HEK293T (cell line): ENCODE data around the gene TEAD1.

Source experiments
- CTCF ChIA-PET: fragments of 350-600 bp; formaldehyde crosslinking; extraction: SDS; loops from one replicate; lab custom pipeline; 2021; ENCODE audit warnings: antibody characterized with exemption, inconsistent platforms; lab: Yijun Ruan, JAX
- POLR2A ChIA-PET: fragments of 350-600 bp; formaldehyde crosslinking; extraction: SDS; loops from one replicate; lab custom pipeline; 2020; ENCODE audit warnings: antibody characterized with exemption, inconsistent platforms; lab: Yijun Ruan, JAX
- DNase-seq: peaks from one replicate; pipeline ENCODE4 v3.0.0; 2012; ENCODE audit warnings: mixed read lengths; ENCODE audit errors: extremely low spot score
- ARNT ChIP-seq: fragments of 450-650 bp; IDR thresholded peaks from 2 replicates; pipeline ENCODE4 v1.6.1; 2017; ENCODE audit warnings: mild to moderate bottlenecking
- BHLHE40 ChIP-seq: fragments of 450-650 bp; IDR thresholded peaks from 2 replicates; pipeline ENCODE4 v1.6.1; 2016; ENCODE audit warnings: mild to moderate bottlenecking, moderate library complexity, borderline replicate concordance
- CTBP1 ChIP-seq: fragments of 450-650 bp; IDR thresholded peaks from 2 replicates; pipeline ENCODE4 v1.6.1; 2016; ENCODE audit warnings: borderline replicate concordance
- ELF4 ChIP-seq: fragments of 450-650 bp; IDR thresholded peaks from 2 replicates; pipeline ENCODE4 v1.6.1; 2017; ENCODE audit warnings: antibody characterized with exemption
- FOXA1 ChIP-seq: fragments of 450-650 bp; IDR thresholded peaks from 2 replicates; pipeline ENCODE4 v1.6.1; 2016; ENCODE audit warnings: mild to moderate bottlenecking
- FOXK2 ChIP-seq: fragments of 450-650 bp; IDR thresholded peaks from 2 replicates; pipeline ENCODE4 v1.6.1; 2016; ENCODE audit warnings: mild to moderate bottlenecking
- FOXM1 ChIP-seq: fragments of 450-650 bp; IDR thresholded peaks from 2 replicates; pipeline ENCODE4 v1.6.1; 2017; ENCODE audit warnings: mild to moderate bottlenecking, borderline replicate concordance
- HDGF ChIP-seq: fragments of 450-650 bp; IDR thresholded peaks from 2 replicates; pipeline ENCODE4 v1.6.1; 2017; ENCODE audit warnings: antibody characterized with exemption, borderline replicate concordance
- L3MBTL2 ChIP-seq: fragments of 450-650 bp; conservative IDR thresholded peaks from 2 replicates; pipeline ENCODE4 v1.6.1; 2016; ENCODE audit warnings: mild to moderate bottlenecking
- LEF1 ChIP-seq: fragments of 450-650 bp; IDR thresholded peaks from 2 replicates; pipeline ENCODE4 v1.6.1; 2017; ENCODE audit warnings: mild to moderate bottlenecking, borderline replicate concordance
- NFRKB ChIP-seq: fragments of 450-650 bp; IDR thresholded peaks from 2 replicates; pipeline ENCODE4 v1.6.1; 2016; ENCODE audit warnings: mild to moderate bottlenecking, moderate library complexity
- SP1 ChIP-seq: fragments of 450-650 bp; IDR thresholded peaks from 2 replicates; pipeline ENCODE4 v1.6.1; 2017
- SUZ12 ChIP-seq: fragments of 450-650 bp; IDR thresholded peaks from 2 replicates; pipeline ENCODE4 v1.6.1; 2016; ENCODE audit warnings: mild to moderate bottlenecking
- TARDBP ChIP-seq: fragments of 450-650 bp; IDR thresholded peaks from 2 replicates; pipeline ENCODE4 v1.6.1; 2016
- ZNF384 ChIP-seq: fragments of 450-650 bp; IDR thresholded peaks from 2 replicates; pipeline ENCODE4 v1.6.1; 2016
- TF ChIP-seq, protein P1 (sequence below): fragments of 450-650 bp; IDR thresholded peaks from 2 replicates; pipeline ENCODE4 v1.6.1; 2016

The TEAD1 gene

DNA sequence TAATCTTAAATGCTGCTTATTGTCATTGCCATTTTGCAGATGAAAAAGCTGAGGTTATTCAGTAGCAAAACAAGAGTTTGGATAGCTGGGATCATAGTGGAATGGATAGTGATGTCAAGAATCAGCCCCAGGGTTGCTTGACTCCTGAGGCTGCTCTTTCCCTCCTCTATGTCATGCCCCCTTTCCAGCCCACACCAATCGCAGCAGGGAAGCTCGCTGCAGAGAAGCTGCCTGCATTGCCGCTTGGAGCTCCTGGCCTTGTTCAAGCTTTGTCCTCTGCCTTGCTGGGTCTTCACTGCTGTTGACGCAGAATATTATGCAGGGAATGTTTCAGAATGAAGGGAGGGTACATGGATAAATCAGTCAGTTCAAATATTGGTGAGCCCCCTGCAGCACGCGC, 206.1 kb downstream of the TEAD1 start:
- ChIA-PET POLR2A (no interaction called here), CTCF (interaction anchor here (0.7 kb wide), 1 partner anchor 835 kb away, joined by 4 read pairs; no protein-coding TSS in a partner anchor)
- no peak for DNase-seq
- no peak for TF ChIP-seq FOXM1
- no peak for TF ChIP-seq SP1
- no peak for TF ChIP-seq SUZ12

DNA sequence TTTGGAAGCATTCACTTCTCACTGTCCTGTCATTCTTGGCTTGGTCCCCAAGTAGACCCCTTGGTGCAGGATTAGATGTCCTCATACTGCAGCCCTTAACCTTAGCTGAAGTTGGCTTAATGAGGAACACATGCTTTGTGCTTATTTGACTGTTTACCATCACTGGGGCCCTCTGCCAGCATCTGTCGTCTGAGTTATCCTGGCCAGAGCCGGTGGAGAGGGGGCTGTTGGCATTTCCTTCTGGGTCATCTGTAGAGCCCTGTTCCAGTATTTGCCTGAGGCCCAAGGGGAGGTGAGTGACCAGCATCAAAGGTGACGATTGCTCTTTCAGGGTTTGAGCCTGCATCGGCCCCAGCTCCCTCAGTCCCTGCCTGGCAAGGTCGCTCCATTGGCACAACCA, 208.4 kb downstream of the TEAD1 start:
- DNase-seq, result no peak
- TF ChIP-seq CTBP1, result no peak
- TF ChIP-seq ARNT, result no peak
- CTCF ChIA-PET, result no interaction called here
- POLR2A ChIA-PET, result no interaction called here

- POLR2A ChIA-PET, result no interaction called here
- no peak for DNase-seq
- CTCF ChIA-PET, result interaction anchor here (1.2 kb wide), 1 partner anchor 285 kb away, joined by 3 read pairs; no protein-coding TSS in a partner anchor
- TF ChIP-seq SP1 (no peak), HDGF (no peak), L3MBTL2 (no peak), FOXM1 (no peak), ELF4 (no peak), TARDBP (no peak), FOXK2 (no peak), BHLHE40 (no peak), ARNT (no peak), LEF1 (no peak), NFRKB (no peak), FOXA1 (no peak), SUZ12 (no peak), ZNF384 (no peak), CTBP1 (no peak)
- TF ChIP-seq, protein P1, sequence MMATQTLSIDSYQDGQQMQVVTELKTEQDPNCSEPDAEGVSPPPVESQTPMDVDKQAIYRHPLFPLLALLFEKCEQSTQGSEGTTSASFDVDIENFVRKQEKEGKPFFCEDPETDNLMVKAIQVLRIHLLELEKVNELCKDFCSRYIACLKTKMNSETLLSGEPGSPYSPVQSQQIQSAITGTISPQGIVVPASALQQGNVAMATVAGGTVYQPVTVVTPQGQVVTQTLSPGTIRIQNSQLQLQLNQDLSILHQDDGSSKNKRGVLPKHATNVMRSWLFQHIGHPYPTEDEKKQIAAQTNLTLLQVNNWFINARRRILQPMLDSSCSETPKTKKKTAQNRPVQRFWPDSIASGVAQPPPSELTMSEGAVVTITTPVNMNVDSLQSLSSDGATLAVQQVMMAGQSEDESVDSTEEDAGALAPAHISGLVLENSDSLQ, result no peak
These were observed 210.6 kb downstream of the TEAD1 start for GRCh38 chr11:12884751-12885318.

GRCh38 chr11:12885717-12886239, 211.6 kb downstream of the TEAD1 start:
- CTCF ChIA-PET, result interaction anchor here (0.6 to 1.2 kb wide), 2 partner anchors 192 to 286 kb away, joined by 3 to 5 read pairs; no protein-coding TSS in a partner anchor
- no peak for DNase-seq
- POLR2A ChIA-PET, result no interaction called here
- TF ChIP-seq LEF1 (no peak), FOXK2 (no peak), BHLHE40 (no peak), FOXA1 (no peak), SP1 (no peak), ARNT (no peak), SUZ12 (no peak), NFRKB (no peak), L3MBTL2 (no peak)
- TF ChIP-seq, protein P1, result no peak

DNA sequence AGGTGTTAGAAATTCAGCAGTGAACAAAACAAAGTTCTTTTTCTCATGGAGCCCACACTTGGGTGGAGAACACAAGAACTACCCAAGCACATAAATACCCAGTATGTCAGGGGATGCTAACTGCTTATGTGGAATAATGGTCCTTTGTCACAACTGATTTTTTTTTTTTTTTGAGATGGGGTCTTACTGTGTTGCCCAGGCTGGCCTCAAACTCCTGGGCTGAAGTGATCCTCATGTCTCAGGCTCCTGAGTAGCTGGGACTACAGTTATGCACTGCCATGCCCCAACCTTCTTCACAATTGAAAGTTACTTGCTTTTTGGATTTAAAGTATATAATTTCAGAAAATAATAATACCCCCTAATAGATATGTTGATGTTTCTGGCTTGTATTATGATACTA, 212.3 kb downstream of the TEAD1 start:
- POLR2A ChIA-PET, result no interaction called here
- TF ChIP-seq ARNT (no peak), FOXK2 (no peak), ZNF384 (no peak), BHLHE40 (no peak), ELF4 (no peak), CTBP1 (no peak), NFRKB (no peak), LEF1 (no peak), FOXA1 (no peak), HDGF (no peak), FOXM1 (no peak), L3MBTL2 (no peak), SUZ12 (no peak), TARDBP (no peak), SP1 (no peak)
- TF ChIP-seq, protein P1, result no peak
- CTCF ChIA-PET, result interaction anchor here (0.7 kb wide), 1 partner anchor 164 kb away, joined by 7 read pairs; no protein-coding TSS in a partner anchor
- no peak for DNase-seq

DNA sequence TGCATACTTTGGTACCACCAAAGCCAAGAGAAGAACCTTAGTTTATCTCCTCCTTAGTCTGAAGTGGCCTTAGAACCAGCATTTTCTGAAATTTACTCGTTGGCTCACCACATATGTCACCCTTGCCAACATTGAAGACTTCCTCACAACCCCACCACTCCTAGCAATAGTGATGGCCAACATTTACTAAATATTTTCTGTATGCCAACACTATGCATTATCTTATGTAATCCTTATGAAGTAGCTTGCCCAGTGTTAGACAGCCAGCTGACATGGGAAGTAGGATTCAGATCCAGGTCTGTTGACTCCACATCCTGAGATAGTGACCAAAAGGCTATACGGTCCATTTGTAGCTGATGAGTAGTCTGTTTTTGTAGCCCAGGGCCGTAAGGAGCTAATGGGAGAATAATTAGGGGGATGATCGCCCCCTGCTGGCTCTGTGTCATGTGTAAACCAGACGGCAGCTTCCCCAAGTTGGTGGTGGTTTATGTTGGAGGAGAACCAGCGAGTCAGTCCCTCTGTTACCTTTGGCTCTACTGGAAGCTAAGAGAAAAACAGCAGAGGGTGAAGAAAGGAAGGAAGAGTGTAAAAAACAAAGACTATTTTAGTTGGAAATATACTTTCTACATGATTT, 214.4 kb downstream of the TEAD1 start:
- POLR2A ChIA-PET, result no interaction called here
- CTCF ChIA-PET, result interaction anchor here (0.5 to 1.6 kb wide), 15 partner anchors 10 to 600 kb away, joined by 3 to 10 read pairs (median 4); no protein-coding TSS in a partner anchor
- peak; percentile 63 for DNase-seq
- no peak for TF ChIP-seq FOXK2
- TF ChIP-seq NFRKB, result no peak
- TF ChIP-seq ARNT, result no peak
- no peak for TF ChIP-seq ELF4
- no peak for TF ChIP-seq FOXM1
- TF ChIP-seq SUZ12, result no peak
